Esophagus (tissue), 2 donors: ENCODE data around the gene CRBN. TPM values are rescaled to one million over a fixed set of nuclear protein-coding genes. Genes with fewer than 3 reads are reported as not detected.

ENCODE experiments used
- H3K27ac ChIP-seq, 2 donors: one replicate each; pipeline ENCODE4 v1.5.1; 2013; ENCODE audit warnings: low read depth in 2 of 2, mild to moderate bottlenecking in 2 of 2, inconsistent platforms in 1 of 2, low read length in 1 of 2, moderate library complexity in 1 of 2
- H3K27me3 ChIP-seq, 2 donors: one replicate each; pipeline ENCODE4 v1.6.1; 2013; ENCODE audit warnings: low read length in 2 of 2, control low read depth in 1 of 2, mild to moderate bottlenecking in 1 of 2; ENCODE audit not compliant: insufficient read depth in 2 of 2, control insufficient read depth in 1 of 2
- H3K36me3 ChIP-seq, 2 donors: one replicate each; pipeline ENCODE4 v1.6.1; 2013; ENCODE audit warnings: low read length in 1 of 2; ENCODE audit not compliant: control insufficient read depth in 2 of 2, insufficient read depth in 2 of 2
- H3K4me1 ChIP-seq, 2 donors: one replicate each; pipeline ENCODE4 v1.6.1; 2013; ENCODE audit warnings: low read length in 1 of 2; ENCODE audit not compliant: control insufficient read depth in 2 of 2, insufficient read depth in 2 of 2
- H3K4me3 ChIP-seq, 2 donors: one replicate each; pipeline ENCODE4 v1.5.1; 2013; ENCODE audit warnings: low read length in 2 of 2, mild to moderate bottlenecking in 2 of 2, low read depth in 1 of 2, moderate library complexity in 1 of 2
- H3K9me3 ChIP-seq, 2 donors: one replicate each; pipeline ENCODE4 v1.6.1; 2013; ENCODE audit warnings: mild to moderate bottlenecking in 2 of 2, low read depth in 1 of 2, low read length in 1 of 2, moderate library complexity in 1 of 2; ENCODE audit not compliant: control insufficient read depth in 2 of 2, insufficient read depth in 1 of 2
- WGBS, 2 donors: extraction: QIAGEN DNeasy Blood & Tissue Kit; methylation state at CpG; one replicate each; pipeline ENCODE4 v1.1.7; 2013; 5-methylcytosine and 5-hydroxymethylcytosine counted together
- polyA plus RNA-seq, 2 donors: library from polyadenylated mRNA; stranded (reverse); fragments of 200-250 nt; gene quantifications; one replicate each; pipeline ENCODE4 v1.2.3, GENCODE V29; 2013
- donor health status: healthy with polysubstance abuse.
- donor health status: Bipolar disorder and iron deficiency.

The CRBN gene
- polyA plus RNA-seq, 2 donors, result 15.5 to 16.4 TPM

DNA sequence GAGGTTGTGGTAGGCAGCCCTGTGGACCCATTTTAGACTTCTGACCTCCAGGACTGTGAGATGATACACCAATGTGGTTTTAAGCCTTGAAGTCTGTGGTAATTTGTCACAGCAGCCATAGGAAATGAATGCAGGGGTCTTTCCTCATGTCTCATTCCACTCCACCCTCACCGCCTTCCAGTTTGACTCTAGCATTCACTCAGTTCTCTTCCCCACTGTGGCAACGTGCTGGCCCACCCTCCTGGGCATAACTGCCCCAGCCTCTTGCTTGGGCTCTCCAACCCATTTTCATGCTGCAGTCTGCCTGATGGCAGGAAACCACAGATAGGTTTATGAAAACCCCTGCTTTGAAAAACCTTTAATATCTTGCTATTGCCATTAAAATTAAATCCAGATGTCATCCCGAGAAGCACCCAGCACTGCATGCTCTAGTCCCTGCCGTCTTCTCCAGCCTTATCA is 60.1 kb downstream of the CRBN start:
- Histone ChIP-seq H3K9me3 (no peaks in the 10 kb centered on the region), H3K4me1 (no peaks in the 10 kb centered on the region), H3K4me3 (no peak overlapping the region), H3K36me3 (no peaks in the 10 kb centered on the region), H3K27ac (no peak overlapping the region), H3K27me3 (no peaks in the 10 kb centered on the region)
- WGBS, 2 donors, result 62 to 73% methylated on average over 4 of the region's 4 CpGs

DNA sequence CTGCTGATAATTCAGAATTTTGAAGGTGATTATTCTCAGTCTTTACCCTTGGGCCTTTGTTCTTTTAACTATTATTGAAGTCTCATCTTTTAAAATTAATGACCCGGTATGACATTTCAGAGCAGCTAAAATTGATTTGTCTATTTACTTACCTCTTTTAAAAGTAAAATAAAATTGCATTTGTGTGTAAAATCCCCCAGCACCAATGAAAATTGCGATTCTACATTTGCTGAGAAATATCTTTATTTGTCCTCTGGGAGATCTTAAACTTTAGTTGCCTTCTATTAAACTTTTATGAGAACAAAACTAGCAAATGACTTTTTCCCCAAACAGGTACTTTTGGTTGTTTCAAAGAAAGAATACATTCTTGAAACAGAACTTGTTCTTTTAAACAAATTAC is 61.8 kb downstream of the CRBN start:
- no peak overlapping the region for H3K4me3 ChIP-seq
- no peaks in the 10 kb centered on the region for H3K4me1 ChIP-seq
- no peaks in the 10 kb centered on the region for H3K9me3 ChIP-seq
- no peak overlapping the region for H3K27ac ChIP-seq
- H3K27me3 ChIP-seq, result no peaks in the 10 kb centered on the region
- no peaks in the 10 kb centered on the region for H3K36me3 ChIP-seq
- 69 to 80% methylated on average over 2 of the region's 2 CpGs for WGBS, 2 donors

DNA sequence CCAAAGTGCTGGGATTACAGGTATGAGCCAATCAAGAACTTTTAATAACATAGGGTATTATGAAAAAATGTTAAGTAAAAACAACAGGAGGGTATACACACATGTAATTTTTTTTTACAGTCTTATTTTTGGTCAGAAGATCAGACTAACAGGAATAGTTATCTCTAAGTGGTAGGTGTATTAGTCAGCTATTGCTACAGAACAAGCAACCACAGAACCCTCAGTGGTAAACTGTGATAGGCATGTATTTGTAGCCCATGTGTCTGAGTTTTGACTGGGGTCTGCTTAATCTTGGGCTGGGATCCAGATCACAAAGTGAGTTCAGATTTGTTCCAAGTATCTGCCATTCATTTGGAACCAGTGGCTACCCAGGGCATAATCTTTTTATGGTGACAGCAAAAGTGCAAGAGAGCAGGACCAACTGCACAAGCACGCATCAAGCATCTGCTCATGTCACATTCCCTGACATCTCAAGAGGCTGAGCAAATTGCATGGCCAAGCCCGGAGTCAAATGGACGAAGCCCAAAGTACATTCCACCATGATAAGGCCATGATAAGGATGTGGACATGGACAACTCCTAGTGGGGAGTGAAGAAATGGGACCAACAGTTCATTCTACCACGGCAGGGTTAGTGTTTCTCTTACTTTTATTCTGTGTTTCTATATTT is 66.3 kb downstream of the CRBN start:
- H3K4me3 ChIP-seq, result no peak overlapping the region
- WGBS, 2 donors, result 70 to 79% methylated on average over 4 of the region's 4 CpGs
- no peaks in the 10 kb centered on the region for H3K9me3 ChIP-seq

DNA sequence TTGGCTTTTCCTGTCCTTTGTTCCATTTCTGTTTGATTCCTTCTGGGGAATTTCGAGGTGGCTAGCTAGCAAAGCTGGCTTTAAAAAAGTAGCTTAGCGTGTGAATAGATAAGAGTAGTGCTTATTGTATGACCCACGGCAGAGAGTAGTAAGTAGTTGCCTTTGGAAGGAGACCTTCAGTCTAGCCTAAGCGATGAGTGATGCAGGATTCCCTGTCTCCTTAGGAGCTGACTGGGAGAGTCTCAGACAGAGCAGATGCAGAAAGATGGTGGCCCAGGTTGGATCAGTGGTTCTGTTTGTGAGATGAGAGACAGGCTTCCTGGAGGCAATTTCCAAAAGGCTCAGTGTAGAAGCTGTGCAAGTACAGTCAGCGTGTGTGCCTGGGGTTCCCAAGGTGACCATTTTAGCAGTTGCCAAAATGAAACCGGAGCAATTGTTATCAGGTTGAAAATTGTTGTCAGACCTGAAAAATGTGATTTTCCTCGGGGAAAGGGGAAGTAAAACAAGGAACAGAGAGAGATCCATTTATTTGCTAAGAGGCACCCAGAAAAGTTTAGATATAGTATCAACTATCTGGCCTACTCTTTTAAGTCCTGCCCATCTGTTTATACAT is 68.6 kb downstream of the CRBN start:
- H3K36me3 ChIP-seq, result no peaks in the 10 kb centered on the region
- H3K4me1 ChIP-seq, result no peaks in the 10 kb centered on the region
- H3K9me3 ChIP-seq, result no peaks in the 10 kb centered on the region
- 53 to 54% methylated on average over 7 of the region's 7 CpGs for WGBS, 2 donors
- no peak overlapping the region for H3K4me3 ChIP-seq
- H3K27ac ChIP-seq, result no peak overlapping the region
- no peaks in the 10 kb centered on the region for H3K27me3 ChIP-seq

More for the DNA sequence above, 66.3 kb downstream of the CRBN start:
- Histone ChIP-seq H3K36me3 (no peaks in the 10 kb centered on the region), H3K27ac (no peak overlapping the region), H3K27me3 (no peaks in the 10 kb centered on the region), H3K4me1 (no peaks in the 10 kb centered on the region)

DNA sequence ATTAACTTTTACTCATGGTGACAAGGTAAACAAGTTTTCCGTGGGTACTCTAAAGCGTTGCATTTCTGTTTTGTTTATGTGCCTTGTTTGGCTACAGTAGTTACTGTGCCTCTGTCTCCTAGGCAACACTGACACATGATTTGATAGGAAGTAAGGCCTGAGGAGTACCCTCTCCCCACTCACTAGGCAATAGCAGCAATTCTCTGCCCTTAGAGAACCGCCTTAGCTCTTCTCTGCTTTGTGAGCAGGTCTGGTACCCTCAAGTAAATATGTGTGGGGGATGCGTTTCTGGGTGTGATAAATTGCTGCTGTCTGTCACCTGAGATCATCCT is 69.2 kb downstream of the CRBN start, which contains the start of gene IL5RA:
Gene IL5RA (minus strand): TSS at position 76 of the 332 bp plus-strand sequence. CDS start 5,390 bp downstream, outside the sequence.
- H3K36me3 ChIP-seq, result no peaks in the 10 kb centered on the region
- no peaks in the 10 kb centered on the region for H3K27me3 ChIP-seq
- H3K27ac ChIP-seq, result no peak within 1 kb of the TSS
- no peaks in the 10 kb centered on the region for H3K4me1 ChIP-seq
- H3K4me3 ChIP-seq, result no peak within 1 kb of the TSS
- 36% methylated on average over 4 of the region's 4 CpGs for WGBS, 2 donors
- no peaks in the 10 kb centered on the region for H3K9me3 ChIP-seq

DNA sequence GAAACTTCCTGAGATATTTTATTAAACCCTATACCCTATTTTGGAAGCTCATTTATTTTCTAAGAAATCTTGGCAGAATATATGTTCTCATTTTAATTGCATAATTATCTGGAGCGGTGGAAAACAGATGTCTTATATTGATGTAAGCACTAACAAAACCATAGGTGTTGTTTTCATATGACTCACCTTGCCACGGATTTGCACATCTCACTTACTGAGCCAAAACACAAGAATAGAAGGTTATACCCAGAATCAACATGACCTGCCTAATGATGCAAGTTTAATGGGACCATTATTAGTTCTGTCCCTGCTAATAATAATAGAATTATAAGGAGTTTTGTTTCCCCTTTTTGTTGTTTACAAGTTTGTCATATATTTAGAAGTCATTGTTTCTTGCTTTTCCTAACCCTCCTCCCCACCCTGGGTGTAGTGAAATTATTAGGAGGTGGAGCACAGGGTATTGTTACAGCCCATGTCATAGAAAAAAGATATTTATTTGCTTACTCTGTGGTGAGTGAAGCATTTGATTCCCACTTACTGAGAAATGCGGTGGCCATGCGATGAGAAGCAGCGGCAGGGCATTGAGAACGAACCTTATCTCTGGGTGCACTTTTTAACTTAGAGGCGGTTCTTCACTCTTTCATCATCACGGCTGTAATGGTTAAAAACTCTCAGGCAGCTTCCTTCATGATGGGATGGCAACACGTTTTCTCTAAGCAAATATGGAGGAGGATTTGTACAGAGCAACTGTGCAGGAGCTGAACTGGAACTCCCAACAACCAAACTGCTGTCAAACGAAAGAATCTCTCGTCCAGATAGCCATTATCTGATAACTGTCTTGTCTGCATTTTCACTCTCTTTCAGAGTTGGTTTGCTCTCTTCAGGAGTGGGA is 69.8 kb downstream of the CRBN start:
- H3K4me1 ChIP-seq, result no peaks in the 10 kb centered on the region
- no peaks in the 10 kb centered on the region for H3K27me3 ChIP-seq
- H3K4me3 ChIP-seq, result no peak overlapping the region
- no peak overlapping the region for H3K27ac ChIP-seq
- H3K9me3 ChIP-seq, result no peaks in the 10 kb centered on the region
- 38 to 43% methylated on average over 11 of the region's 11 CpGs for WGBS, 2 donors
- H3K36me3 ChIP-seq, result no peaks in the 10 kb centered on the region

DNA sequence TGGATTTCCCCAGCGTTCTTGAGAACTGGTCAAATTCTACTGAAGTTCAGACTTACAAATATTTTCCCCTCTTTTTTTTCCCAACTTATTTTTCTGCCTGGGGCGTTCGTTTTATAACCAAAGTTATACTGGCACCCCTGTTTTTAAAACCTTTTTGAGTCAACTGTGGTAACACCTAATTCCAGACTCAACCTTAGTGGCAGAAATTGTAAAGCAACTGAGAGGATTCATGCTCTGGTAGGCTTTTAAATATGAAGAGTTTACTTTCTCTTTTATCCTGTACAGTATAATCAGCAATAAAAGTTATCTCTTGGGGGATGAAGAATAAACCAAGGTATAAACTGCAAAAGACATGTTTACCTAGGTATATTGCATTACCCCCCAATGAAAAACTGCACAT is 71.6 kb downstream of the CRBN start:
- Histone ChIP-seq H3K4me1 (no peaks in the 10 kb centered on the region), H3K27me3 (no peaks in the 10 kb centered on the region), H3K4me3 (no peak overlapping the region), H3K36me3 (no peaks in the 10 kb centered on the region), H3K9me3 (no peaks in the 10 kb centered on the region), H3K27ac (no peak overlapping the region)
- WGBS, 2 donors, result 77 to 84% methylated on average over 3 of the region's 3 CpGs

DNA sequence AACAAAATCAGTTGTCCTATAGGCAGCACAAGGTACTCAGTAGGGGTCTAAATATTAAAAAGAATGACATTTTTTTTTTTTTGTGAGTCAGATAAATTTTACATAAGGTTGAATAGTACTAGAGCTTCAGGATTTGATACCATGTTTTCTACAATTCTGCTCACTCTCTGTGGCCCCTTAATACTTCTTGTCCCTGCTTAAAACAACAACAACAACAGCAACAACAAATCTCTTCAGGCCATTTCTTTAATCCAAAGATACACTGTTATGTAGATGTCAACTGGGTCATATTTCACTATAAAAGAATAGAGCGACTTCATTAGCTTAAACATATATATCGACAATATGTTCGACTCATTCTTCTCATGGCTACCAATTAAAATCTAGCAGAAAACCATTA is 72.3 kb downstream of the CRBN start:
- Histone ChIP-seq H3K4me3 (no peak overlapping the region), H3K9me3 (no peaks in the 10 kb centered on the region)

DNA sequence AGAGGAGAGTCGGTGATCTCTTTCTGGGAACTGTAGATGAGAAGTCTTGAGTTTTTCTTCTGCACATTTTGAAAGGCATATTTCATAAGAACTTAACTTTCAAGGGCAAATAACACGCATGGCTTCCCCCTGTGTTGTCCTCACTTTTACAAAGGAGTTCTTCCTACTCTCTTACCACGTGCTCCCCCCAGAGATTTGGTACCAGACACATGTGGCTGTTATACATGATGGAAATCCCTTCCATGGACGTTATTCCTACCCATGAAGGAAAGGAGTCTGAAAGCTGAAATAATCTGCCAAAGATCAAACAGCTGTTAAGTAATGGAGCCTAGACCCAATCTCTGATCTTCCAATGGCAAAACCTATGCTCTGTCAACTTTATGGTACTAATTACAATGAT is 73.7 kb downstream of the CRBN start:
- no peak overlapping the region for H3K4me3 ChIP-seq
- no peaks in the 10 kb centered on the region for H3K27me3 ChIP-seq
- no peaks in the 10 kb centered on the region for H3K36me3 ChIP-seq
- no peaks in the 10 kb centered on the region for H3K9me3 ChIP-seq
- H3K27ac ChIP-seq, result no peak overlapping the region
- no peaks in the 10 kb centered on the region for H3K4me1 ChIP-seq
- 67 to 77% methylated on average over 4 of the region's 4 CpGs for WGBS, 2 donors

More for the DNA sequence above, 72.3 kb downstream of the CRBN start:
- 98% methylated on average over 3 of the region's 3 CpGs for WGBS, 2 donors
- no peaks in the 10 kb centered on the region for H3K36me3 ChIP-seq
- no peaks in the 10 kb centered on the region for H3K4me1 ChIP-seq
- H3K27ac ChIP-seq, result no peak overlapping the region
- no peaks in the 10 kb centered on the region for H3K27me3 ChIP-seq
